Rectal smooth muscle tissue (tissue), 1 donor: Measurements from ENCODE around the gene LCN15.
"Not testable (repeated sequence)": the region's sequence is repeated elsewhere in the genome, so short reads cannot be mapped to it uniquely, and the experiment has no call there.

Source experiments
- H3K27ac ChIP-seq: one replicate; pipeline ENCODE4 v1.7.0; 2013; ENCODE audit warnings: low read depth, low read length, inconsistent platforms
- H3K27me3 ChIP-seq: one replicate; pipeline ENCODE4 v1.7.0; 2013; ENCODE audit warnings: low read length; ENCODE audit not compliant: control insufficient read depth, insufficient read depth
- H3K36me3 ChIP-seq: one replicate; pipeline ENCODE4 v1.7.0; 2013; ENCODE audit warnings: low read length; ENCODE audit not compliant: control insufficient read depth, insufficient read depth
- H3K4me1 ChIP-seq: one replicate; pipeline ENCODE4 v1.7.0; 2013; ENCODE audit warnings: low read length; ENCODE audit not compliant: control insufficient read depth, insufficient read depth
- H3K4me3 ChIP-seq: one replicate; pipeline ENCODE4 v1.7.0; 2013; ENCODE audit warnings: low read length
- H3K9ac ChIP-seq: one replicate; pipeline ENCODE4 v1.7.0; 2013; ENCODE audit warnings: low read length

LCN15 gene

GRCh38 chr9:136714096-136714892 is 50.0 kb downstream of the LCN15 start:
- peaks cover 14% of the 10 kb centered on the region for H3K27me3 ChIP-seq
- H3K27ac ChIP-seq, result no peak overlapping the region
- no peak overlapping the region for H3K4me3 ChIP-seq

GRCh38 chr9:136713550-136713949 is 50.8 kb downstream of the LCN15 start:
- peak overlapping the region; percentile 56 for H3K27ac ChIP-seq
- no peaks in the 10 kb centered on the region for H3K36me3 ChIP-seq
- no peak overlapping the region for H3K9ac ChIP-seq
- no peaks in the 10 kb centered on the region for H3K4me1 ChIP-seq
- H3K27me3 ChIP-seq, result peaks cover 14% of the 10 kb centered on the region
- H3K4me3 ChIP-seq, result peak overlapping the region; percentile 32

More at GRCh38 chr9:136714096-136714892, 50.0 kb downstream of the LCN15 start:
- H3K9ac ChIP-seq, result no peak overlapping the region
- H3K4me1 ChIP-seq, result no peaks in the 10 kb centered on the region
- H3K36me3 ChIP-seq, result no peaks in the 10 kb centered on the region

GRCh38 chr9:136712690-136713544 is 51.4 kb downstream of the LCN15 start:
- Histone ChIP-seq H3K4me3 (peak overlapping the region; percentile 46), H3K27ac (peak overlapping the region; percentile 56), H3K9ac (no peak overlapping the region)

GRCh38 chr9:136711751-136712689 is 52.3 kb downstream of the LCN15 start, which contains the start of gene DIPK1B:
Gene DIPK1B (plus strand): TSS chr9:136712572. CDS start chr9:136712666, 94 bp downstream.
- Histone ChIP-seq H3K27me3 (peaks cover 14% of the 10 kb centered on the region), H3K4me1 (no peaks in the 10 kb centered on the region), H3K4me3 (peak within 1 kb of the TSS; percentile 46), H3K36me3 (no peaks in the 10 kb centered on the region), H3K27ac (peak within 1 kb of the TSS; percentile 56), H3K9ac (no peak within 1 kb of the TSS)

More at GRCh38 chr9:136712690-136713544, 51.4 kb downstream of the LCN15 start:
- Histone ChIP-seq H3K27me3 (peaks cover 14% of the 10 kb centered on the region), H3K36me3 (no peaks in the 10 kb centered on the region), H3K4me1 (no peaks in the 10 kb centered on the region)

- not testable (repeated sequence) for H3K4me1 ChIP-seq, H3K27ac ChIP-seq, H3K4me3 ChIP-seq, H3K36me3 ChIP-seq, H3K9ac ChIP-seq
- peaks cover 14% of the 10 kb centered on the region for H3K27me3 ChIP-seq
These were observed 53.1 kb downstream of the LCN15 start for GRCh38 chr9:136711219-136711648.

GRCh38 chr9:136710543-136710942 is 53.8 kb downstream of the LCN15 start:
- H3K4me1 ChIP-seq, result no peaks in the 10 kb centered on the region
- H3K9ac ChIP-seq, result no peak overlapping the region
- peaks cover 14% of the 10 kb centered on the region for H3K27me3 ChIP-seq
- H3K27ac ChIP-seq, result no peak overlapping the region
- no peak overlapping the region for H3K4me3 ChIP-seq
- no peaks in the 10 kb centered on the region for H3K36me3 ChIP-seq
